ENCODE measurements around the gene EPS8L3. TPM values are rescaled to one million over a fixed set of nuclear protein-coding genes. Genes with fewer than 3 reads are reported as not detected.

EPS8L3 gene
- total RNA-seq, 6 donors from 2014 or later, result 0.20 TPM; not detected in 5

DNA sequence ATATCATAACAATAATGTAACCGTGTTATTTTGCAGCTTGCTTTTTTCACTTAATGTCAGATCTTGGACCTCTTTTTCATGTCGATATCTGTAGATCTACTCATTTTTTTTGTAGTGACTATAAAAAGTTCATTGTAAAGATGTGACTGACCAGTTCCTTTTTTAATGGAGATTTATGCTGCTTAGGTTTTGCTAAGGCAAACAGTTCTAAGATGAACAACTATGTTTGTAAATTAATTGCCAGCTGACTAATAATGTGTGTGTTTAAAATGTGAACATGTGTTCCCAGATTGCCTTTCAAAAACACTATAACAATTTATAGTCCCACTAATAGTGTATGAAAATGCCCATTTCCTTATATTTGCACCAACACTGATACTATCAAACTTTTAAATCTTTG, 18.1 kb upstream of the EPS8L3 start:
- no peaks in the 10 kb centered on the region for H3K9me3 ChIP-seq
- H3K27me3 ChIP-seq, result no peaks in the 10 kb centered on the region
- ATAC-seq (ENCODE audit: low FRiP score in 2 of 2) (no peak), DNase-seq (no peak)
- WGBS, 2 donors, result 74 to 75% methylated on average over 2 of the region's 2 CpGs
- H3K4me3 ChIP-seq, result no peak overlapping the region
- H3K4me1 ChIP-seq, result peaks cover 20 to 23% (median 23%) of the 10 kb centered on the region in 4 donors
- H3K36me3 ChIP-seq, result no peaks in the 10 kb centered on the region
- H3K27ac ChIP-seq, result no peak overlapping the region
- no peak for TF ChIP-seq POLR2AphosphoS5 (IDR thresholded peaks at IDR 0.05)
- TF ChIP-seq EP300 (IDR thresholded peaks at IDR 0.05), result no peak
- TF ChIP-seq POLR2A (IDR thresholded peaks at IDR 0.05), result no peak
- TF ChIP-seq, protein P1, sequence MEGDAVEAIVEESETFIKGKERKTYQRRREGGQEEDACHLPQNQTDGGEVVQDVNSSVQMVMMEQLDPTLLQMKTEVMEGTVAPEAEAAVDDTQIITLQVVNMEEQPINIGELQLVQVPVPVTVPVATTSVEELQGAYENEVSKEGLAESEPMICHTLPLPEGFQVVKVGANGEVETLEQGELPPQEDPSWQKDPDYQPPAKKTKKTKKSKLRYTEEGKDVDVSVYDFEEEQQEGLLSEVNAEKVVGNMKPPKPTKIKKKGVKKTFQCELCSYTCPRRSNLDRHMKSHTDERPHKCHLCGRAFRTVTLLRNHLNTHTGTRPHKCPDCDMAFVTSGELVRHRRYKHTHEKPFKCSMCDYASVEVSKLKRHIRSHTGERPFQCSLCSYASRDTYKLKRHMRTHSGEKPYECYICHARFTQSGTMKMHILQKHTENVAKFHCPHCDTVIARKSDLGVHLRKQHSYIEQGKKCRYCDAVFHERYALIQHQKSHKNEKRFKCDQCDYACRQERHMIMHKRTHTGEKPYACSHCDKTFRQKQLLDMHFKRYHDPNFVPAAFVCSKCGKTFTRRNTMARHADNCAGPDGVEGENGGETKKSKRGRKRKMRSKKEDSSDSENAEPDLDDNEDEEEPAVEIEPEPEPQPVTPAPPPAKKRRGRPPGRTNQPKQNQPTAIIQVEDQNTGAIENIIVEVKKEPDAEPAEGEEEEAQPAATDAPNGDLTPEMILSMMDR (IDR thresholded peaks at IDR 0.05), result no peak

DNA sequence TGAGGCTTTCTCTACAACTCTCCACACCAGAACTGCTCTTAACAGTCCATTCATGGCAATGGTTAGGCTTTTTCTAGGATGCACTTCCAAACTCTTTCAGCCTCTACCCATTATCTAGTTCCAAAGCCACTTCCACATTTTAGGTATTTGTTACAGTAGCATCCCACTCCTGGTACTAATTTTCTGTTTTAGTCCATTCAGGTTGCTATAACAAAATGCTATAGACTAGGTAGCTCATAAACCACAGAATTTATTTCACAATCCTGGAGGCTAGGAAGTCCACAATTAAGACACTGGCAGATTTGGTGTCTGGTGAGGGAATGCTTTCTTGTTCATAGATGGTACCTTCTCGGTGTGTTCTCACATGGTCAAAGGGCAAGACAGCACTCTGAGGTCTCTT, 17.3 kb upstream of the EPS8L3 start:
- peaks cover 12 to 17% (median 16%) of the 10 kb centered on the region in 4 donors for H3K4me1 ChIP-seq
- ATAC-seq (ENCODE audit: low FRiP score in 2 of 2) (no peak), DNase-seq (no peak)
- H3K27me3 ChIP-seq, result no peaks in the 10 kb centered on the region
- no peak overlapping the region for H3K4me3 ChIP-seq
- H3K27ac ChIP-seq, result no peak overlapping the region
- H3K36me3 ChIP-seq, result no peaks in the 10 kb centered on the region
- no peak for TF ChIP-seq POLR2AphosphoS5 (IDR thresholded peaks at IDR 0.05)
- TF ChIP-seq EP300 (IDR thresholded peaks at IDR 0.05), result no peak
- TF ChIP-seq POLR2A (IDR thresholded peaks at IDR 0.05), result no peak
- TF ChIP-seq, protein P1 (IDR thresholded peaks at IDR 0.05), result no peak
- WGBS, 2 donors, result 87 to 93% methylated on average over 1 of the region's 1 CpG
- H3K9me3 ChIP-seq, result no peaks in the 10 kb centered on the region

DNA sequence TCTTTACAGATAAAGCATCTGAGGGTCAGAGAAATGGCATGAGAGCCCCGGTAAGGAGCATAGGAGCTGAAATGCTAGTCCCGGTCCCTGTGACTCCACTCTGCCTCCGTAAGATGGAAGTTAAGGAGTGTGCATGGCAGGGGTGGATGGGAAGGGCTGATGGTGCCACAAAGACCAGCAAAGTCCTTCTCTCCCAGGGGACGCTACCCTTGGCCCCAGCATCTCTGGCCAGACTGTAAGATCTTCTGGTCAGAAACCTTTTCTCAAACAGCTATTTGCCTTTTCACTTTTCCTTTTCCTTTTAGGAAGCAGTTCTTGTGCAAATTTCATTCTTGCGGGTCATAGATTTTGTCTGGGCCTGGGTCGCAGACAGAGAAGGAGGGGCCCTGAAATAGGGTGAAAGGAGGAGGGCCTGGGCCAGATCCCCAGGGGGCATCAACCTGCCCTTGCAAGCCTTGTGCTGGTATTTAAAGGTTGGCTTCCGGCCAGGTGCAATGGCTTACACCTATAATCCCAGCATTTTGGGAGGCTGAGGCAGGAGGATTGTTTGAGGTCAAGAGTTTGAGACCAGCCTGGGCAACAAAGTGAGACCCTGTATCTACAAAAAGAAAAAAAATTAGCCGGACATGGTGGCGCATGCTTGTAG, 14.4 kb upstream of the EPS8L3 start:
- no peak for DNase-seq
- no peaks in the 10 kb centered on the region for H3K27me3 ChIP-seq
- H3K4me3 ChIP-seq, result no peak overlapping the region
- no peak overlapping the region for H3K27ac ChIP-seq
- no peak for ATAC-seq (ENCODE audit: low FRiP score in 2 of 2)
- H3K9me3 ChIP-seq, result no peaks in the 10 kb centered on the region
- TF ChIP-seq POLR2AphosphoS5 (IDR thresholded peaks at IDR 0.05) (no peak), EP300 (IDR thresholded peaks at IDR 0.05) (no peak), POLR2A (IDR thresholded peaks at IDR 0.05) (no peak)
- TF ChIP-seq, protein P1 (IDR thresholded peaks at IDR 0.05), result no peak
- 93 to 94% methylated on average over 8 to 9 of the region's 9 CpGs for WGBS, 2 donors
- H3K4me1 ChIP-seq, result peaks cover 7 to 10% (median 9%) of the 10 kb centered on the region in 4 donors
- H3K36me3 ChIP-seq, result no peaks in the 10 kb centered on the region

DNA sequence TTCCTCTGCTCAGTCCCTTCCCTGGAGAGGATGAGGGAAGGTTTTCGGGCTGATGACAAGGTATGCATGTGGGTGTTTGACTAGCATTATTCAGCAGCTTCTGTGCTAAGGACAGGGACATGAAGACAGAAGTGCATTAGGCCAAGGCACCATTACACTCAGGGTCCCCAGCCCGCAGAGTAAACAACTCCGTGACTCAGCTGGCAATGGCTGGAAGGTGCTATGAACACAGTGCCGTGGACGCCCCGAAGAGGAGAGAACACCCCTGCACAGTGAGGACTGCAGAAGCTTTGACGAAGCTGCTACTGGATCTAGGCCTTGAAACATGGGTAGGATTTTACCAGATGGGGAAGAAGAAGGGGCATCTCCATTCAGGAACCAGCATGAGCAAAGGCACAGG, 13.7 kb upstream of the EPS8L3 start:
- Histone ChIP-seq H3K36me3 (no peaks in the 10 kb centered on the region), H3K27ac (no peak overlapping the region), H3K4me3 (no peak overlapping the region), H3K4me1 (peaks cover under 1 to 8% (median 6%) of the 10 kb centered on the region in 4 donors), H3K9me3 (no peaks in the 10 kb centered on the region), H3K27me3 (no peaks in the 10 kb centered on the region)
- WGBS, 2 donors, result 86 to 91% methylated on average over 7 of the region's 7 CpGs
- TF ChIP-seq EP300 (IDR thresholded peaks at IDR 0.05) (no peak), POLR2AphosphoS5 (IDR thresholded peaks at IDR 0.05) (no peak), POLR2A (IDR thresholded peaks at IDR 0.05) (no peak)
- TF ChIP-seq, protein P1 (IDR thresholded peaks at IDR 0.05), result no peak
- no peak for ATAC-seq (ENCODE audit: low FRiP score in 2 of 2)
- DNase-seq, result no peak

- ATAC-seq (ENCODE audit: low FRiP score in 2 of 2), result peak; percentile 91 to 92
- Histone ChIP-seq H3K36me3 (no peaks in the 10 kb centered on the region), H3K27ac (no peak overlapping the region), H3K4me1 (peaks cover 0 to 8% (median 6%) of the 10 kb centered on the region in 4 donors), H3K4me3 (no peak overlapping the region), H3K9me3 (no peaks in the 10 kb centered on the region), H3K27me3 (no peaks in the 10 kb centered on the region)
- DNase-seq, result peak in 1 of 2 donors; percentile 80
- 0 to 26% methylated on average over 1 to 4 of the region's 4 CpGs for WGBS, 2 donors
- TF ChIP-seq POLR2A (IDR thresholded peaks at IDR 0.05), result no peak
- TF ChIP-seq, protein P1 (IDR thresholded peaks at IDR 0.05), result peak; percentile 96 to 99 (median 98)
- no peak for TF ChIP-seq EP300 (IDR thresholded peaks at IDR 0.05)
- peak; percentile 48 to 71 for TF ChIP-seq POLR2AphosphoS5 (IDR thresholded peaks at IDR 0.05)
These were observed 13.2 kb upstream of the EPS8L3 start for GRCh38 chr1:109776911-109777310.

All from upper lobe of left lung (tissue), 6 donors.